GM12873 (cell line): Measurements from ENCODE around the gene HERC5.

ENCODE experiments used
- CTCF ChIP-seq: IDR thresholded peaks from 2 replicates; pipeline ENCODE4 v1.5.1; 2012; ENCODE audit warnings: low read depth, mild to moderate bottlenecking, moderate library complexity, low read length, control low read depth; ENCODE audit not compliant: insufficient read depth; ENCODE audit errors: missing control alignments

HERC5 gene

DNA sequence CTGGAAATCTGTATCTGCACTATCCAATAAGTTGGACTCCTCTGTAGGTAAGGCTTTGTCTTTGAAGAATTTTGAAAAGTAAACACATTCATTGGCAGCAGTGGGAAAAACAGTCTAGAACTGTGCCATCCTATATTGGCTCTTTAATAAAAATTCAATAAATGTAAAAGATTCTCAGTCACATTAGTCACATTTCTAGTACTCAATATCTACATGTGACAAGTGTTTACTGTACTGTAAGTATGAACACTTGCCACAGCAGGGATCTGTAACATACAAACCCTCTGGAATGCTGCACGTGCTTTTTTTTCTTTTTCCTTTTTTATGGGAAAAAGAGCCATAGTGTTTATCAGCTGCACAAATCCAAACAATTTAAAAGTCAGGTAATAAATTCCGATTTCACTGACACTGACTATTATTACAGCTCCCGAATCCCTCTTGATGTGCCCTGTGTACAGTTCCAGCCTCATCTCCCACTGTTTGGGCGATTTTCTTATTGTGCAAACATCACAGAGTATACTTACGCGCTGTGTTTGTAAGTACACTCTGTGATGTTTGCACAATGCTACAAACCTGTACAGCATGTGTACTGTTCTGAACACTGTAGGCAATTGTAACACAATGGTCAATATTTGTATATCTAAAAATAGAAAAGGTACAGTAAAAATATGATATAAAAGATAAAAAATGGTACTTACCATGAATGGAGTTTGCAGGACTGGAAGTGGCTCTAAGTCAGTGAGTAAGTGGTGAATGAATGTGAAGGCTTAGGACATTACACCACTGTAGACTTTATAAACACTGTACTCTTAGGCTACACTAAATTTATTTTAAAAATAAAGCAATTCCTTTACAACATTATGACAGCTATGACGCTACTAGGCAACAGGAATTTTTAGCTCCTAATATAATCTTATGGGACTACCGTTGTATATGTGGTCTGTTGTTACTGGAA lies 57.9 kb downstream of the HERC5 start:
- TF ChIP-seq CTCF, result no peak

GRCh38 chr4:88516746-88517145 lies 59.8 kb downstream of the HERC5 start:
- TF ChIP-seq CTCF, result no peak

- no peak for TF ChIP-seq CTCF
Observed at GRCh38 chr4:88517825-88518224, 60.9 kb downstream of the HERC5 start.

- no peak for TF ChIP-seq CTCF
Observed at GRCh38 chr4:88518911-88519310, 62.0 kb downstream of the HERC5 start.

DNA sequence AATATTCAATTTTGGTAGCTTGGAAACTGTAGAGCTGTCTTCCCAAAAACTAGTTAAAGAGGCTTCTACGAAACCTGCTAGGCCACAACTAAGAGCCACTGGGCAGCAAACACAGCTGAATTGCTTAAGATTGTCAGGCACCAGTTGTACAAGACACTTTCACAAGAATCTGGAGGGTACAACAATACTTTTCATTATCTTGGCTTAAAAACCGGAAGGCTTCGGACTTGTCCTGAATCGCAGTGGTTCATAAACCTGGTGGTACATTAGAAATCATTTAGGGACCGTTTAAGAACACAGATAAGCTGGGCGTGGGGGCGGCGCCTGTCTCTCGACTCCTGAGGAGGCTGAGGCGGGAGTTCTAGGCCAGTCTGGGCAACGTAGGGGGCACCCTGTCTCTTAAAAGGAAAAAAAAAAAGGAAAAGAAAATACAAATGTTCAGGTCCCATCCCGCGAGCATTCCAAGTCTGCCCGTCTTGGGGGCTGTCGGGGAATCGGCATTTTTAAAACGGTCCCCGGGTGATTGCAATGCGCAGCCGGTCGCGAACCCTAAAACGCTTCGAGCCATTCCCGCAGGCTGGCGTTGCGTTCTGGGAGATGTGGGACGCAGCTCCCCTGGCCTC lies 65.9 kb downstream of the HERC5 start:
- TF ChIP-seq CTCF, result no peak

DNA sequence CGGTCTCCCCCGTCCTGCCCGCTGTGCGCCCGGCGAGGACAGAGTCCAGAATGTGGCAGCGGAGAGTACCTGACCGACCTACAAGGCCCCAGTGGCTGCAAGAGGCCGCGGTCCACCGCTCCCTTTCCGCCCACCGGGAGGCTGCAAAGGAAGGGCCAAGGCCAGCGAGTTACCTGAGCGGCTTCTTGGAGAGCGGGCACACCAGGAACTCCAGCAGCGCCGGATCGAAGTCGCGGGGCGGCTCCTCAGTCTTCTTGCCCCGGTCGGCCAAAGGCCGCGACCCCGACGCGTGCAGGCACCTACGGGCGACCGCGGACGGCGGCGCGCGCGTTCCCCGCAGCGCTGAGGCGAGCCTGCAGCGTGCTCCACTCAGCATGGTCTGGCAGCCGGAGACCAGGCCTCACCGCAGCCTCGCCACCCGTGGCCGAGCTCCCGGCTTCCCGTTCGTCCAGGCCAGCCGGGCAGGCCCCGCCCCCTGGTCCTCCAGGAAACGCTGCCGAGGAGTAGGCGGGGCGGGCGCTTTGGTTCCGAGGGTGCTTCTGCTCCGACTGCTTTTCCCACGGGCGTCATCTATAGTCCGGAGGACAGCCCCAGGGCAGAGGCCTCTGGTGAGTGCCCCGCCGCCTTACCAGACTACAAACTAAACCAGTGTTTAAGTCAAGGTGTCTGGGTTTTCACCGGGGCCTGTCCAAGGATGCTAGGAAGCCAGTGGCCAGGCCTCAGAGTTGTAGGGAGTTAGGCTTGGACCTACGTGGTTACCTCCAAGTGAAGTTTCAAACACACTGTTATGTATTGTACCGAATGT lies 66.6 kb downstream of the HERC5 start, which contains the start of gene PYURF:
Gene PYURF, minus strand, starts transcription at position 452 of the 805 bp plus-strand sequence. Its CDS starts 76 bp downstream, at position 376.
- TF ChIP-seq CTCF, result no peak
